SK-N-SH treated with all-trans-retinoic acid at 6 μM for 48 hours (cell line): Measurements from ENCODE around the gene SCFD1.

ENCODE experiments used
- ATAC-seq: fragments of 200-7000 bp; cut with Tn5 transposase; 3 replicates; pipeline ENCODE4 v1.9.1; 2020; ENCODE audit warnings: mild to moderate bottlenecking, moderate library complexity
- BACH2 ChIP-seq: fragments of 250-450 bp; sonication (Bioruptor Pico); IDR thresholded peaks from 2 replicates; pipeline ENCODE4 v1.9.0; 2021; ENCODE audit warnings: mild to moderate bottlenecking, borderline replicate concordance
- CREB5 ChIP-seq: fragments of 250-450 bp; sonication (Bioruptor Pico); IDR thresholded peaks from 2 replicates; pipeline ENCODE4 v1.5.1; 2020; ENCODE audit warnings: low read depth, mild to moderate bottlenecking, moderate library complexity
- CSDC2 ChIP-seq: fragments of 250-450 bp; sonication (Bioruptor Pico); IDR thresholded peaks from 2 replicates; pipeline ENCODE4 v1.5.0; 2020; ENCODE audit warnings: mild to moderate bottlenecking, moderate library complexity
- CSRNP3 ChIP-seq: fragments of 250-450 bp; sonication (Bioruptor Pico); IDR thresholded peaks from 2 replicates; pipeline ENCODE4 v1.5.1; 2021; ENCODE audit warnings: mild to moderate bottlenecking, moderate library complexity
- ESRRG ChIP-seq: fragments of 250-450 bp; sonication (Bioruptor Pico); IDR thresholded peaks from 2 replicates; pipeline ENCODE4 v1.6.1; 2021; ENCODE audit warnings: mild to moderate bottlenecking
- GLIS3 ChIP-seq: fragments of 250-450 bp; sonication (Bioruptor Pico); IDR thresholded peaks from 2 replicates; pipeline ENCODE4 v1.5.0; 2020; ENCODE audit warnings: mild to moderate bottlenecking, moderate library complexity
- ISL1 ChIP-seq: fragments of 250-450 bp; sonication (Bioruptor Pico); IDR thresholded peaks from 2 replicates; pipeline ENCODE4 v2.1.2; 2022; ENCODE audit warnings: mild to moderate bottlenecking, moderate library complexity
- OSR1 ChIP-seq: fragments of 250-450 bp; sonication (Bioruptor Pico); IDR thresholded peaks from 2 replicates; pipeline ENCODE4 v1.8.0; 2022; ENCODE audit warnings: moderate library complexity, mild to moderate bottlenecking, inconsistent platforms
- PATZ1 ChIP-seq: fragments of 250-450 bp; sonication (Bioruptor Pico); IDR thresholded peaks from 2 replicates; pipeline ENCODE4 v1.8.0; 2020; ENCODE audit warnings: mild to moderate bottlenecking, moderate library complexity, borderline replicate concordance
- POU6F1 ChIP-seq: fragments of 250-450 bp; sonication (Bioruptor Pico); IDR thresholded peaks from 2 replicates; pipeline ENCODE4 v1.8.0; 2021; ENCODE audit warnings: low read depth, mild to moderate bottlenecking, moderate library complexity, borderline replicate concordance
- PPARA ChIP-seq: fragments of 250-450 bp; sonication (Bioruptor Pico); IDR thresholded peaks from 2 replicates; pipeline ENCODE4 v1.5.0; 2020; ENCODE audit warnings: mild to moderate bottlenecking, borderline replicate concordance
- RARB ChIP-seq: fragments of 250-450 bp; sonication (Bioruptor Pico); IDR thresholded peaks from 2 replicates; pipeline ENCODE4 v1.8.0; 2021; ENCODE audit warnings: mild to moderate bottlenecking, moderate library complexity
- SNAI2 ChIP-seq: fragments of 250-450 bp; sonication (Bioruptor Pico); IDR thresholded peaks from 2 replicates; pipeline ENCODE4 v1.5.0; 2020; ENCODE audit warnings: mild to moderate bottlenecking, moderate library complexity
- TCF4 ChIP-seq: fragments of 250-450 bp; sonication (Bioruptor Pico); IDR thresholded peaks from 2 replicates; pipeline ENCODE4 v1.8.0; 2021; ENCODE audit warnings: mild to moderate bottlenecking, moderate library complexity, borderline replicate concordance
- TOX ChIP-seq: fragments of 250-450 bp; sonication (Bioruptor Pico); IDR thresholded peaks from 2 replicates; pipeline ENCODE4 v1.8.0; 2021; ENCODE audit warnings: mild to moderate bottlenecking, moderate library complexity, borderline replicate concordance
- TSHZ2 ChIP-seq: fragments of 250-450 bp; sonication (Bioruptor Pico); IDR thresholded peaks from 2 replicates; pipeline ENCODE4 v1.5.0; 2020; ENCODE audit warnings: mild to moderate bottlenecking, moderate library complexity
- ZC3H10 ChIP-seq: fragments of 250-450 bp; sonication (Bioruptor Pico); IDR thresholded peaks from 2 replicates; pipeline ENCODE4 v1.5.1; 2021; ENCODE audit warnings: mild to moderate bottlenecking, moderate library complexity
- ZFP3 ChIP-seq: fragments of 250-450 bp; sonication (Bioruptor Pico); IDR thresholded peaks from 2 replicates; pipeline ENCODE4 v1.5.0; 2020; ENCODE audit warnings: mild to moderate bottlenecking, moderate library complexity
- ZFP30 ChIP-seq: fragments of 450-650 bp; formaldehyde crosslinking; IDR thresholded peaks from 2 replicates; pipeline ENCODE4 v1.5.0; 2022; ENCODE audit warnings: mild to moderate bottlenecking, moderate library complexity
- ZNF565 ChIP-seq: fragments of 450-650 bp; formaldehyde crosslinking; conservative IDR thresholded peaks from 2 replicates; pipeline ENCODE4 v1.5.0; 2020; ENCODE audit warnings: low read depth, mild to moderate bottlenecking, moderate library complexity
- ZNF70 ChIP-seq: fragments of 450-650 bp; formaldehyde crosslinking; IDR thresholded peaks from 2 replicates; pipeline ENCODE4 v1.5.0; 2020; ENCODE audit warnings: mild to moderate bottlenecking, moderate library complexity
- ZNF8 ChIP-seq: fragments of 450-650 bp; formaldehyde crosslinking; IDR thresholded peaks from 2 replicates; pipeline ENCODE4 v1.5.0; 2020; ENCODE audit warnings: mild to moderate bottlenecking, moderate library complexity

Gene SCFD1

GRCh38 chr14:30657050-30657449 is 34.9 kb downstream of the SCFD1 start:
- no peak for ATAC-seq
- no peak for TF ChIP-seq ZC3H10 (CRISPR knock-in tag)
- TF ChIP-seq ZFP30 (CRISPR knock-in tag): no peak
- TF ChIP-seq CSRNP3 (CRISPR knock-in tag): no peak
- TF ChIP-seq CSDC2 (CRISPR knock-in tag): no peak
- TF ChIP-seq ZNF8 (CRISPR knock-in tag): no peak
- TF ChIP-seq ZFP3 (CRISPR knock-in tag): no peak
- no peak for TF ChIP-seq TOX (CRISPR knock-in tag)
- no peak for TF ChIP-seq RARB (CRISPR knock-in tag)
- no peak for TF ChIP-seq GLIS3 (CRISPR knock-in tag)

GRCh38 chr14:30657606-30658163 is 35.6 kb downstream of the SCFD1 start:
- TF ChIP-seq CREB5 (CRISPR knock-in tag): no peak
- TF ChIP-seq, all 23 proteins: peak for 0
- no peak for ATAC-seq

- no peak for ATAC-seq
- TF ChIP-seq CREB5 (CRISPR knock-in tag) (no peak), OSR1 (CRISPR knock-in tag) (no peak), PPARA (CRISPR knock-in tag) (no peak), TCF4 (no peak), GLIS3 (CRISPR knock-in tag) (no peak), PATZ1 (CRISPR knock-in tag) (no peak), SNAI2 (CRISPR knock-in tag) (no peak), ISL1 (CRISPR knock-in tag) (no peak), ZFP30 (CRISPR knock-in tag) (no peak), BACH2 (CRISPR knock-in tag) (no peak), POU6F1 (CRISPR knock-in tag) (no peak), ZNF8 (CRISPR knock-in tag) (no peak), ZNF70 (CRISPR knock-in tag) (no peak), ZNF565 (CRISPR knock-in tag) (no peak), TSHZ2 (CRISPR knock-in tag) (no peak), ZFP3 (CRISPR knock-in tag) (no peak), CSDC2 (CRISPR knock-in tag) (no peak), RARB (CRISPR knock-in tag) (no peak), ESRRG (CRISPR knock-in tag) (no peak)
These were observed 36.5 kb downstream of the SCFD1 start for GRCh38 chr14:30658645-30659044.
